Lower leg skin (tissue), 4 donors: Measurements from ENCODE around the gene NOC4L. TPM values are rescaled to one million over a fixed set of nuclear protein-coding genes. Genes with fewer than 3 reads are reported as not detected.

ENCODE experiments used
- DNase-seq, 2 donors: peaks; one replicate each; pipeline ENCODE4 v3.0.0-alpha.2; 2019; ENCODE audit warnings: low spot score in 2 of 2
- H3K4me3 ChIP-seq: fragments of 200-600 bp; sonication (generic); 2 replicates; pipeline ENCODE4 v1.5.1; 2017; ENCODE audit warnings: mild to moderate bottlenecking, low read depth; ENCODE audit not compliant: poor library complexity, severe bottlenecking
- CTCF ChIP-seq, 3 donors: fragments of 450-650 bp; IDR thresholded peaks; one replicate each; pipeline ENCODE4 v1.5.1; 2016; ENCODE audit warnings: antibody characterized with exemption in 3 of 3, mild to moderate bottlenecking in 3 of 3, moderate library complexity in 2 of 3
- POLR2A ChIP-seq, 2 donors: fragments of 450-650 bp; IDR thresholded peaks; one replicate each; pipeline ENCODE4 v1.6.1; 2016 to 2017; ENCODE audit warnings: antibody characterized with exemption in 2 of 2, mild to moderate bottlenecking in 1 of 2, moderate library complexity in 1 of 2
- WGBS, 2 donors: methylation state at CpG; one replicate each; pipeline ENCODE4 v1.1.5; 2018; 5-methylcytosine and 5-hydroxymethylcytosine counted together
- intact Hi-C: fragments of 100-400 bp; cut with DNase I; formaldehyde crosslinking; loops from one replicate; pipeline ENCODE4 v1.15.0; 2023; ENCODE audit warnings: low total_unique reads
- total RNA-seq, 4 donors: library from RNA; depleted of rRNA; stranded (reverse); fragments of >200 nt; gene quantifications; one replicate each; pipeline ENCODE4 v1.1.0, GENCODE V29; 2016

The NOC4L gene
- total RNA-seq, 4 donors from 2014 or later, result 7.3 to 17.7 (median 14.1) TPM

GRCh38 chr12:132172619-132173018 is 28.4 kb downstream of the NOC4L start:
- no peak for DNase-seq
- no peak overlapping the region for H3K4me3 ChIP-seq
- WGBS, 2 donors, result 62 to 70% methylated on average over 10 to 15 of the region's 15 CpGs
- intact Hi-C loops, result no loop called here
- TF ChIP-seq POLR2A (IDR thresholded peaks at IDR 0.05) (no peak), CTCF (IDR thresholded peaks at IDR 0.05) (no peak)

GRCh38 chr12:132173135-132174014 is 29.1 kb downstream of the NOC4L start:
- WGBS, 2 donors, result 63 to 68% methylated on average over 35 of the region's 35 CpGs
- DNase-seq, result no peak
- no peak overlapping the region for H3K4me3 ChIP-seq
- TF ChIP-seq CTCF (IDR thresholded peaks at IDR 0.05) (no peak), POLR2A (IDR thresholded peaks at IDR 0.05) (no peak)
- intact Hi-C loops, result no loop called here

DNA sequence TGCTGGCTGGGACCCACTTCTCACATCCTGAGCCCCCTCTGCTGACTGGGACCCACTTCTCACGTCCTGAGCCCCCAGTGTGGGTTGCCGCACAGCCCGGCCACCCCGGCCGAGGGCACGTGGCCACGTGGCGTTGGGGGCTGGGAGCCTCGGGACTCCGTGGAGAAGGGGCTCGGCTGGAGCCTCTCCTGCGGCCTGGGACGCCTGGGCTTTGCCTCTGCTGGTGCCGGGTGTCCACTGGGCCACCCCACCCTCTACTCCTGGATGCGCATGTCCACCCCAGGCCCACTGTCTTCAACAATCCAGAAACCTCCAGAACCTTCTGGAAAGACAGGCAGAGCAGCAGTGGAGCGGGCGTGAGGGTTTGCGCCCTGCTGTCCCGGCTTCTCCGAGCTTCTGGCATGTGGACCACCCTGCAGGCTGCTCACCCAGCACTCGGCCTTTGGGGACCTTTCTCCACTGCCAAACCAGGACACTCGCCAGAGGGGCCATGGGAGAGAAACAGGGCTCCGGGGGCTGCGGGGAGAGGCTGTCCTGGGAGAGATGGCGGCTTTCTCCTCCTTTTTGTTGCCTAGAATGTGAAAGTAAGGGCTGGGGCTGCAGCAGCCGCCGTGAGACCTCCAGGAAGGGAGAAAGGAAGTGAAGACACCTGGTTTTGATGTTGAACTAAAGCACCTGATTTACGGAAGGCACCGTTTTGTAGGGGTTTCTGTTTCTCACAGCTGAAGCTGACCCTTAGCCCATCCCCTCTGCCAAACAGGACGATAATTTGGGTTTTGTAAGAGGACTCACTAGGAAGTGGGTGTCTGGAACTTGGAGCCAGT is 30.0 kb downstream of the NOC4L start:
- intact Hi-C loops, result no loop called here
- no peak for DNase-seq
- 75 to 78% methylated on average over 21 to 29 of the region's 30 CpGs for WGBS, 2 donors
- no peak overlapping the region for H3K4me3 ChIP-seq
- TF ChIP-seq CTCF (IDR thresholded peaks at IDR 0.05), result no peak
- no peak for TF ChIP-seq POLR2A (IDR thresholded peaks at IDR 0.05)

- no peak for DNase-seq
- 47 to 59% methylated on average over 25 of the region's 25 CpGs for WGBS, 2 donors
- no peak overlapping the region for H3K4me3 ChIP-seq
- TF ChIP-seq POLR2A (IDR thresholded peaks at IDR 0.05) (no peak), CTCF (IDR thresholded peaks at IDR 0.05) (no peak)
- intact Hi-C loops, result no loop called here
Observed at GRCh38 chr12:132174839-132175490, 30.7 kb downstream of the NOC4L start.

GRCh38 chr12:132175496-132176384 is 31.5 kb downstream of the NOC4L start:
- intact Hi-C loops, result no loop called here
- no peak for DNase-seq
- no peak overlapping the region for H3K4me3 ChIP-seq
- 48 to 51% methylated on average over 25 to 34 of the region's 35 CpGs for WGBS, 2 donors
- TF ChIP-seq POLR2A (IDR thresholded peaks at IDR 0.05) (no peak), CTCF (IDR thresholded peaks at IDR 0.05) (no peak)
